Pons (tissue), 1 donor: Measurements from ENCODE around the gene GRIN2D.
A peak's percentile ranks its signal among the peaks of the same experiment; 100 is the strongest.

Experiments used
- DNase-seq: peaks from one replicate; pipeline ENCODE4 v3.0.0-alpha.2; 2016; ENCODE audit warnings: low spot score

GRIN2D gene

GRCh38 chr19:48393559-48394330, at the start of gene GRIN2D:
GRIN2D (plus strand) TSS chr19:48393668; CDS start chr19:48398393, 4,725 bp downstream.
- DNase-seq: no peak

GRCh38 chr19:48344892-48345291, 48.6 kb upstream of the GRIN2D start:
- no peak for DNase-seq

DNA sequence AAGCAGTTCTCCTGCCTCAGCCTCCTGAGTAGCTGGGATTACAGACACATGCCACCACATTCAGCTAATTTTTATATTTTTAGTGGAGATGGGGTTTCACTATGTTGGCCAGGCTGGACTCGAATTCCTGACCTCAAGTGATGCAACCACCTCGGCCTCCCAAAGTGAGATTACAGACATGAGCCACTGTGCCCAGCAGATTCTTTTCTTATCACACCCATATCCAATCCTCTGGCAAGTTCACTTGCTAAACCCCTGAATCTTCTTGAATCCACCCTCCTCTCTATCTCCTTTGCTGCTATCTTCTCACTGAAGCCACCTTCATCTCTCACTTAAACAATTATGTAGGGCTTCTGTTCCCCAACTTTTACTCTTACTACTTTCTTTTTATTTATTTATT, 47.3 kb upstream of the GRIN2D start:
- DNase-seq: no peak

DNA sequence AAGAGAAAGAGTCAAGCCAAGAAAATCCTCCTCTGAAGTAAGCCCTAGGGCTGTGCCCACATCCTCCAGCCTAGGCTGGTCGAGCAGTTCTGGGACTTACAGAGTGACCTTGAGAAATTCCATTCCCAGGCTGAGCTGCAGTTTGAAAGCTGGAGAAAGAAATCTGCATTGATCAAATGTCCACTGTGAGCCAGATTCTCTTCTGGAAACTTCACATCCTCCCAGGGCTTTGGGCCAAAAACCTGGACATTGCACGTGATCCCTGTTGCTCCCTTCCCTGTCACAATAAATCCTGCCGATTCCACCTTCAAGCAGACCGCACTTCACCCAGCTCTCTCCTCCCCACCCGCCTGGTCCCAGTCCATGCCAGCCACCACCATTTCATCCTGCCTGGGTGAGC, 45.4 kb upstream of the GRIN2D start:
- DNase-seq: no peak

DNA sequence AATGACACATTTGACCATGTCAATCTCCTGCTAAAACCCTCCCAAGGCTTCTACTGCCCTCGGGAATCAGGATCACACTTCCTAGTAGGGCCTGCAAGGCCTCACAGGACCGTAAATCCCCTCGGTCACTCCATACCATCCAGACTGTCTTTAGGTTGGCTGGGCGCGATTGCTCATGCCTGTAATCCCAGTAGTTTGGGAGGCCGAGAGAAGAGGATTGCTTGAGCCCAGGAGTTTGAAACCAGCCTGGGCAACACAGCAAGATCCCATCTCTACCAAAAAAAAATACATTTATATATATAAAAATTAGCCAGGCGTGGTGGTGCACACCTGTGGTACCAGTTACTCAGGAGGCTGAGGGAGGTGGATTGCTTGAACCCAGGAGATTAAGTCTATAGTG, 44.7 kb upstream of the GRIN2D start:
- DNase-seq: no peak

DNA sequence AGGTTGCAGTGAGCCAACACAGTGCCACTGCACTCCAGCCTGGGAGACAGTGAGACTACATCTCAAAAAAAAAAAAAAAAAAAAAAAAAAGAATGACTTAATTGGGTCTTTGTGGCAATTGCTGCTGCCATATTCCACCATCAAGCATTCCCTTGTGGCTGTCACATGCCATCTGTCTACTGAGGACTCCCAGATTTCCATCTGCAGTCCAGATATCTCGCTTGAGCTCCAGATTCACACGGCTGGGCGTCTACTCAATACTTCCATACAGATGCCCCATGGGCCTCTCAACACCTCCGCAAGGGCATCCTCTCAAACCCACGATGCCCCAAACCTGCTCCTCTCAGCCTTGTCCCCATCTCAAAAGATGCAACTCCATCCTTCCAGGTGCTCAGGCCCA, 42.6 kb upstream of the GRIN2D start:
- DNase-seq: no peak

- DNase-seq: no peak
Measured at GRCh38 chr19:48351341-48351752, 42.1 kb upstream of the GRIN2D start.

- no peak for DNase-seq
Measured at GRCh38 chr19:48353677-48354076, 39.8 kb upstream of the GRIN2D start.

- DNase-seq: no peak
Measured at GRCh38 chr19:48354332-48354992, 39.0 kb upstream of the GRIN2D start.

DNA sequence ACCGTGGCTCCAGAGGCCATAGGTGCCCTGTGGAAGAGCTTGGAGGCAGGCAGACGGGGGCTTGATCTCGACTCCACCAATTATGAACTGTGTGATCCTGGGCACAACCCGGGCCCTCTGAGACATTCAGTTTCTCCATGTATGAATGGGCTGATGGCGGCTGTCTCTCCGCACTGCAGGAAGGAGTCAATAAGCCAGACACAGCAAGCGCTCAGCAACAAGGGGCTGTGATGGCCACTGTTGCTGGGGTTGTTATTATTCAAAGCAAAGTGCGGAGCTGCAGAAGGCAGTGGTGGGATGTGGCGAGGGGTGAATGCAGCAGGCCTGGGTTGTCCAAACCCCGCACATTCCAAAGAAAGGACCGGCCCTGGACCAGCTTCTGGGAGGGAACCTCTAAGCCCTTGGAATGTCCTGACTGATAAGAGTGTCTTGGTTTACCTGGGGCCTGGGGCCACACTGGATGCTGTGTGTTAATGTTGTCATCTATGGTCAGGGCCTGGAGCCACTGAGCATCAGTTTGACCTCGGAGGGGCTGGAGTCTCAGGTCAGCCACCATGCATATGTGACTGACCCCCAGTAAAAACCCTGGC, 38.0 kb upstream of the GRIN2D start:
- no peak for DNase-seq

GRCh38 chr19:48359123-48359522, 34.3 kb upstream of the GRIN2D start:
- no peak for DNase-seq

GRCh38 chr19:48361912-48362311, 31.6 kb upstream of the GRIN2D start:
- no peak for DNase-seq

DNA sequence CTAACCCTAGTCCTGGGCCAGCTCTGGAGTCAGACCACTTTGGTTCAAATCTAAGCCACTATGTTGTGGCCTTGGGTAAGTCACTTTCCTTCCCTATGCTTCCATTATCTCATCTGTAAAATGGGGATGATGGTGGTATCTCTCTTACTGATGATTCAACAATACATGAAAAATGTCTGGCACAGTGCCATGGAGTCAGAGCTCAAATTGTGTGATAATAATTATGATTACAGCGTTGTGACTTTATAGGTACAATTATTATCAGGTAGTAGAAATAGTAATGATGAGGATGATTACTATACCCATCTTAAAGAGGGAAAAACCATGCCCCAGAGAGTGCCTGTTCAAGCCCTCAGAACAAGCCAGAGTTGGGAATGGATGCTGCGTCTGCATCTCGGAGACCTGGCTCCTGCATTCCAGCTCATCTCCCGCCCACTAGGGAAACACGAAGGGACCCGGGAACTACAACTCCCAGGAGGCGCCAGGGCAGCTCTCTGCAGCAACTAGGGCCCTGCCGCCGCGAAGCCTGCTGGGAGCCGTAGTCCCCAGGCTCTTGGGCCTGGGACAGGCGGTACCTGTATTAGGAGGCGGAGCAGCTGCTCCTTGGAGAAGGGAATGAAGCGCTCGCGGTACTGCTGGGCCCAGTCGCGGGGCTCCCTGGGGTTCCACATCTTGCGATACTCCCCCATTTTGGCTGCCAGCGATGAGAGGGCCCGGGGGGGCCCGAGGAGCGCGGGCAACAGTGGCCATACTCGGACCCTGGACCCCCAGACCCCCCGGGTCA, 30.6 kb upstream of the GRIN2D start:
- DNase-seq: peak; percentile 95

DNA sequence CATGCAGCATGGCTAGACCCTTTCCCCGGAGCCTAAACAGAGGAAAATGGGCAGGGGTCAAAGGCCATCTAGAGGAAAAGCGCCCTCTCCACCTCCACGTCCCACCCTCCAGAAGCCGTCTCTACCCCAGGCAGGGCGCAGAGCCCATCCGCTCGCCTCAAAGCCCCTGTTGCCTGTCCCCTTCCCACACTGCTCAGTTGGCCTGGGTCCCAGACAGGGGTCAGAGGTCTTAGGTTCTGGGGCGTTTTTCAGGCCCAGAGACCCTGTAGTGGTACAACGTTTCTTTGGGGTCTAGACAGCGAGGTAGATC, 30.0 kb upstream of the GRIN2D start:
- DNase-seq: no peak

DNA sequence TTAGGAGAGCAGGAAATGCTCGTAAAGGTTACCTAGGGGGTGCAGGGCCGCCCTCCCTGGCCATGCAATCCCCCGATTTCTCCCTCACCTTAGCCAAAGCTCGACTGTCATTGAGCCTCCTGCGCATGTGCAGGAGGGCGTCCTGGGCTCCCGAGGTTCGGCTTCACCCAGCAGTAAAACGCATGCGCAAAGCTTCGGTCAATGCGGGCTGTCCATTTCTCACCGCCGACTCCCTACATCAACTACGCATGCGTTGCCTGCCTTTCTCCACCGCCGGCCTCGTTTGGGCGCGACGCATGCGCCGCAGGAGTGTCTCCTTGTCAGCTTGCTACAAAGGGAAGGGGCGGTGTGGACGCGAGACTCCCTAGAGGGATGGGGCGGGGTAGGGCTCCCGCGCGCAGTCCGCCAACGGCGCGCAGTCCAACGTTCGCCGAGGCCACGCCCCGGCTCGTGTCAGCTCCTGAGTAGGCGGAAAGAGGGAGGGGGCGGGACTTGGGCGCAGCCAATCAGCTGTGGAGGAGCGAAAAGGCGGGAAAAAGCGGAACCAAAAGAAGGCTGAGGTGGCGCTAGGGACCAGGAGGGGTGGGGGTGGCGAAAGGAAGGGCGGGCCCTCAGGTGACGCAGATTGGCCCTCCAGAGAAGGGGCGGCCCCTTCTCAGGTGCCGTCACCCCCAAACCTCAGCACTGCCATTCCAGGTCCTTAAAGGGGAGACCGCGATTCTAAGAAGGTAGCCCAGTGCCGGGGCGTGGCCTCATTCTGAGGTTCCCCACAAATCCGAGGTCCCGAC, 29.5 kb upstream of the GRIN2D start, which contains the start of the genes SYNGR4 and TMEM143:
Gene SYNGR4, plus strand, starts transcription at position 558 of the 788 bp plus-strand sequence. CDS start 1,476 bp downstream, outside the sequence.
Gene TMEM143, minus strand, starts transcription at position 131 of the 788 bp plus-strand sequence. Its CDS starts 20 bp downstream, at position 111.
- peak; percentile 100 for DNase-seq

DNA sequence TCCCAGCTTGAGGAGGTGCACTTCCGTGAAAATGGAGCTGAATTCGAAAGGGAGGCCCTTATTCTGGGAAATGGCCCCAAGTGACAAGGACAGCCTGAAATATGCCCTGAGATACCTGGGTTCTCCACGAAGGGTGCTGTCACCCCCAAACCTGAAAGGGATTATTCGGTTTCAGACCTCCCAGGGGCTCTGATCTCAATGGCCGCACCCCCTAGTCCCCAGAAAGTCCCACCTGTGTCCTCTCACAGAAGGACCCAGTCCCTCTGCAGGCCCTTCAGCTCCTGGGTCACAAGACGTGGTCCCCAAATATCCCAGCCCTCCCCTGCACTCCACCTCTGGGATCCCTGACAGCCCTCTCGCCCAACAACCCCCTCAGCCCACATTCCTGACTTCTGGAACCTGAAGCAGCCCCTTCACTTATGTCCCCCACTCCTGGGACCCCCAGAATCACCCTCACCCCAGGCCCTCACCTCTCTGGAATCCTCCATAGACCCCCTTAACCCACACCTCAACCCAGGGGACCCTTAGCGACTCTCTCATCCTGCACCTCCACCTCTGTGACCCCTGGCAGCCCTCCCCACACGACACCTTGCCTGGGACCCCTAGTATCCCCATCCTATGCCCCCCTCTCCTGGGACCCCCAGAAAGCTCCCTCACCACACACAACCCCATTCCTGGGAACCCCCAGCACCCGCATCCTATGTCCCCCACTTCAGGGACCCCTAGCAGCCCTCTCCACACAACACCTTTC, 28.7 kb upstream of the GRIN2D start:
- DNase-seq: no peak

GRCh38 chr19:48365602-48366001, 27.9 kb upstream of the GRIN2D start:
- DNase-seq: no peak

- no peak for DNase-seq
Measured at GRCh38 chr19:48367855-48368254, 25.6 kb upstream of the GRIN2D start.

DNA sequence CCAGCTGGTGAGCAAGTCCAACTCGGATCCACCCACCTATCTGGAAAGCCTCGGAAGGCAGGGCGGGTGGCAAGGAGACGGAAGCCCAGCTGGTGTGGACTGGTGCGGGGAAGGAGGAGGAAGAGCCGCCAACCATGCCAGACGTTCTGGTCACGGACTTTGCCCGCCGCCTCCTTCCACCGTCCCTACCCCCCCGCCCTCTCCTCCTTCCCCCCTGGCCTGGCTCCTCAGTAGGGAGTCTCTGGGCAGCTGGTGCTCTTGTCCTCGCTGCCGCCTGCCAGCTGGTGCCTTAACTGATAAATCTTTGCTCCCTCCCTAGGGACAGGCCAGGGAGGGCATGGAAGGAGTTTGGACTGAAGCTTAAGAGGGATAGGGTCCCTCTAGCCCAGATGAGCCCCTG, 24.5 kb upstream of the GRIN2D start:
- DNase-seq: no peak

DNA sequence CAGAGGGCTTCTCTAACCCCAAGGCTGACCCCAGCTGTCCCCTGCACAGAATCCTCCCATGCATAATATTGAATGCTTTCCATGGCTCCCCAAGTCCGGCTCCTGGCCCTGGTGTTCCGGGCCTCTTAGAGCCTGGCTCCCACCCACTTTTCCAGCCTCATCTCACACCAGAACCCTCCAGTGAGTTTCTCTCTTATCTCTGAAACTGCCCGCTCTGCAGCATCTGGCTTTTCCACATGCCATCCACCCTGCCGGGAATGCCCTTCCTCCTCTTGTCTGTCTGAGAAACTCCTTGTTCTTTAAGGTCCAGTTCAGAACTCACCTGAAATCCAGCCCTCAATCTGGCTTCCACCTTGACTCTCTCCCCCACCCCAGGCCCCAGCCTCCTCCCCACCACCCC, 22.5 kb upstream of the GRIN2D start:
- DNase-seq: no peak

- DNase-seq: no peak
Measured at GRCh38 chr19:48371367-48371766, 22.1 kb upstream of the GRIN2D start.
